ENCODE data around the gene CPLX1.
A peak's percentile ranks its signal among the peaks of the same experiment; 100 is the strongest.

Gene CPLX1

DNA sequence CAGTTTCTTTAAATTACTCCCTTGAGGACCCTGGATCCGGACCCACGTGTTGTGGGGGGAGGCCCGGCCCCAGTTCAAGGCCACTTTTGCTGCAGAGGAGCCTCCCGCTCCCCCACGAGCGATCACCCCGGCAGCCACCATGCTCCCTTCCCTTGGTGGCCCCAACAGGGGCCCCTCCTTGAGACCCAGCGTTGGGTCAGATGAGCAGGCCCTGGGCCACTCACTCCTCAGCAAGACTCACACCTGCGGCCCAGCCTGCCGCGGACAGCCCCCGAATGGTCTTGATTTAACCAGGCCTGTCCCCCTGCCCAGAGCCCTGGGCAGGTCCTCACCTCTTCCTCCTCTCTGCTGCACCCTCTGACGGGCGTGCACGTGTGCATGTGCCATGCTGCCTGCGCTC is 4.3 kb downstream of the CPLX1 start:
- TF ChIP-seq, protein P1, sequence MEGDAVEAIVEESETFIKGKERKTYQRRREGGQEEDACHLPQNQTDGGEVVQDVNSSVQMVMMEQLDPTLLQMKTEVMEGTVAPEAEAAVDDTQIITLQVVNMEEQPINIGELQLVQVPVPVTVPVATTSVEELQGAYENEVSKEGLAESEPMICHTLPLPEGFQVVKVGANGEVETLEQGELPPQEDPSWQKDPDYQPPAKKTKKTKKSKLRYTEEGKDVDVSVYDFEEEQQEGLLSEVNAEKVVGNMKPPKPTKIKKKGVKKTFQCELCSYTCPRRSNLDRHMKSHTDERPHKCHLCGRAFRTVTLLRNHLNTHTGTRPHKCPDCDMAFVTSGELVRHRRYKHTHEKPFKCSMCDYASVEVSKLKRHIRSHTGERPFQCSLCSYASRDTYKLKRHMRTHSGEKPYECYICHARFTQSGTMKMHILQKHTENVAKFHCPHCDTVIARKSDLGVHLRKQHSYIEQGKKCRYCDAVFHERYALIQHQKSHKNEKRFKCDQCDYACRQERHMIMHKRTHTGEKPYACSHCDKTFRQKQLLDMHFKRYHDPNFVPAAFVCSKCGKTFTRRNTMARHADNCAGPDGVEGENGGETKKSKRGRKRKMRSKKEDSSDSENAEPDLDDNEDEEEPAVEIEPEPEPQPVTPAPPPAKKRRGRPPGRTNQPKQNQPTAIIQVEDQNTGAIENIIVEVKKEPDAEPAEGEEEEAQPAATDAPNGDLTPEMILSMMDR (conservative IDR thresholded peaks at IDR 0.05) = no peak
- H3K27ac ChIP-seq = no peak overlapping the region

DNA sequence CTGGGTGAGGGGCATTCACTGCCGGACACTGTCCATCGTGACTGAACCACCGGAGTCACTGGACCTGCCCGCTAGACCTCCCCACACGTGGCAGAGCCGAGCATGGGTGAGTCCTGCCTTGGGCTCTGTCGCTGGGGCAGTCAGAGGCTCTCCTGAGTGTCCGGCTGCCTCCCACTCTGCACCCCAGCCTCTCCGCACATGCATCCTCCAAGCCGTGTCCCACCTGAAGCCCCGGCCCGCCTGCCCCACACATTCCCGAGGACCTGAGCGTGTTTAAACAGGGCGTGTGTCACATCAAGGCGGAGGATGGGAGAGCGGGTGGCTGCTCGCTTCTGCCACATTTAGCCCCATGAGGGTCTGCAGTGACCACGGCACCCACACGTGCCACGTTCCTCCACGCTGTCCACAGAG is 4.7 kb downstream of the CPLX1 start:
- H3K27ac ChIP-seq = no peak overlapping the region
- TF ChIP-seq, protein P1 (conservative IDR thresholded peaks at IDR 0.05) = no peak

DNA sequence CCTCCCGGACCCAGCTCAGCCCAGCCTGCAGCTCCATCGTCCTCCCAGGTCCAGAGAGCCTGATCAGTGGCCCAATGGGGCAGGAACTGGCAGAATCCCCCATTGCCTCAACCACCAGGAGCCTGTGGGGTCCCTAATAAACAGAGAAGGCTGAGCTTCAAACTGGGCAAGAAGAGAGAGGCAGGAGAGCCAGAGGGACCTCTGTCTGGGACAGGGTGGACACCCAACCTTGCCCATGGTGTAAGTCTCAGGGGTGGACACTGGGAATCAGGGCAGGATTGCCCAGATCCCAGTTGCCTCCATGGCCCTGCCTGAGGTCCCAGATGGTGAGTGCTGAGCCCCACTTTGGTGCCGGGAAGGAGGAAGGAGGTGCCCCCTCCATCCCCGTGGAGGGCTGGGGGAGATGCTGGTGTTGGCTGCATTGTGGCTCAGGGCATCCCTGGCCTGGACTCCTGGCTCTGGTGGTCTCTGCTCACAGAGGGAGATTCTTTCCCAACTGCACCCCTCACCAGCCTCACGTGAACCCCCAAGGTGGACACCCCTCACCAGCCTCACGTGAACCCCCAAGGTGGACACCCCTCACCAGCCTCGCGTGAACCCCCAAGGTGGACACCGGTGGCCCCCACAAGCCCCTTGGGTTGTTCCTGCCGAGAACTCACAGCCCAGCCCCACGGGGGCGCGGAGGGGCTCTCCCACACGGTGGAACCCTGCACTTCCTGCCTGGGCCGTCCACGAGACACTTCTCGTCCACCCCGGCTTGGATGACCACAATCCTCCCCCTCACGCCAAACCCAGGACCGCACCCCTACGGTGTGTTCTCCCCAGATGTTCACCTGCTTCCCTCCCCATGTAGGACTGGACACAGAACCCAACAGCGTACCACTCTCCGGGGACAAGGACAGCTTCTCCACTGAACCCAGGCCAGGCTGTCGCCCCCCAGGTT is 5.4 kb downstream of the CPLX1 start:
- no peak overlapping the region for H3K27ac ChIP-seq
- TF ChIP-seq, protein P1 (conservative IDR thresholded peaks at IDR 0.05) = no peak

DNA sequence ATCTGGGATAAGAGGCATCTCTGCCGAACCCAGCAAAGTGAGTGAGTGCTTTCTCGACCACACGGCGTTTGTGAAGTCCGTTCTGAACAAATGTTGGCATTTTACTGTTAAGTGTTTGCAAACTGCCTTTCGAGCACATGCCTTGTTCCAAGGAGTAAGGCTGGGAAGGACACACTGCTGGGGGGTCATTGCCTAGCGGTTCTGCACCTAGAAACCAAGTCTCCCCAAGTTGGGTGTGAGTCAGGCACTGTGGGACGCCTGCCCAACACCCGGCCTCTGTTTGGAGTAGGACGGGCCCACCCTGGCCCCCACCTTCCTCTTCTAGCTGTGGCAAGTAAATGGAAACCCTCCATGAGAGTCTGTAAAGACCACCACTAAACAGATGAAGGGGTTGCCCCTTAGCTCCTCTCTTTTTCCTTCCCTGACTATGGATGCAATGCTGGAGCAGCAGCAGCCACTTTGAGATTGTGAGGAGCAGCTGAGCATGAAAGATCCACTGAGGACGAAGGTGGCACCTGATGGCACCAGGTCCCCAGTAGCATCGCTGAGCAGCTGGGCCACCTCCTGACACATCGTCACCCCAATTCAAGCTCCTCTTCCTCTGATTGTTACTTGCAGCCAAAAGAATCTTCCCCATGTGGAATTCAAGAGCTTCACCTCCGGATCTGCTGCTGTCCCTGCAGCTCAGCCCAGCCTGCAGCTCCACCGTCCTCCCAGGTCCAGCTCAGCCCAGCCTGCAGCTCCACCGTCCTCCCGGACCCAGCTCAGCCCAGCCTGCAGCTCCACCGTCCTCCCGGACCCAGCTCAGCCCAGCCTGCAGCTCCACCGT is 6.3 kb downstream of the CPLX1 start:
- TF ChIP-seq, protein P1 (conservative IDR thresholded peaks at IDR 0.05) = no peak
- H3K27ac ChIP-seq = no peak overlapping the region

DNA sequence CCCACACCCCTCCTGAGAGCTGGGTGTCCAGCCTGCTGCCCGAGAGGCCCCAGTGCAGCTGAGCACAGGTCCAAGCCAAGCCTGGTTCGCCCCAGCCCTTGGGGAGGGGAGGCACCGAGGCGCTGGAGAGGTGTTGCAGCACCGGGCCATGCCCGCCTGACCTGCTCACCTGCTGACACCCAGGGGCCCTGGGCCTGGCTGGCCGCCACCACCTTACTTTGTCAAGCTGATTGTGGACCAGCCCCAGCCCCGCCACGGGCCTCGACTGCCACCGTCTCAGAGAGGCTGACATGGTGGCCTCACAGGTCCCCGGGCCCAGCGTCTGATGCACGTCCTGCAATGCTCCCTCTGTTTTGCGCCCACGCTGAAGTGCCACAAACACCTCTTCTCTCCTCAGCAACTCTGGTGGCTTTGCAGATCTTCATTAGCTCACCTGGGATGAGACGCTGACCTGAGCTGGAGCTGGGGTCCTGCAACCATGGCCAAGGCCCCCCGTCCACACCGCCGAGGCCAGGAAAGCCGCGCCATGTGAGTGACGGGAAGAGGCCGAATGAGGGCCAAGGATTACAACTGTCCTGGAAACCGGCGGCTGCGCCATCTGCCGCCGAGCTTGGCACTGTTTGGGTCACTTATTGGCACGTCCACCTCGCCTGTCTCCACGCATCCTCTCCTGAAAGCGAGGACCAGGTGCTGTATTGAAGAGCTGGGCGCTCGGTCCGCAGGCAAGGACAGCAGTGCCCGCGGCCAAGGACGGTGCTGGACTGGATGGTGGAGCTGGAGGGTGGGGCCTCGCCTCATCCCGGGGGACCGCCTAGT is 7.6 kb downstream of the CPLX1 start:
- TF ChIP-seq, protein P1 (conservative IDR thresholded peaks at IDR 0.05) = no peak

DNA sequence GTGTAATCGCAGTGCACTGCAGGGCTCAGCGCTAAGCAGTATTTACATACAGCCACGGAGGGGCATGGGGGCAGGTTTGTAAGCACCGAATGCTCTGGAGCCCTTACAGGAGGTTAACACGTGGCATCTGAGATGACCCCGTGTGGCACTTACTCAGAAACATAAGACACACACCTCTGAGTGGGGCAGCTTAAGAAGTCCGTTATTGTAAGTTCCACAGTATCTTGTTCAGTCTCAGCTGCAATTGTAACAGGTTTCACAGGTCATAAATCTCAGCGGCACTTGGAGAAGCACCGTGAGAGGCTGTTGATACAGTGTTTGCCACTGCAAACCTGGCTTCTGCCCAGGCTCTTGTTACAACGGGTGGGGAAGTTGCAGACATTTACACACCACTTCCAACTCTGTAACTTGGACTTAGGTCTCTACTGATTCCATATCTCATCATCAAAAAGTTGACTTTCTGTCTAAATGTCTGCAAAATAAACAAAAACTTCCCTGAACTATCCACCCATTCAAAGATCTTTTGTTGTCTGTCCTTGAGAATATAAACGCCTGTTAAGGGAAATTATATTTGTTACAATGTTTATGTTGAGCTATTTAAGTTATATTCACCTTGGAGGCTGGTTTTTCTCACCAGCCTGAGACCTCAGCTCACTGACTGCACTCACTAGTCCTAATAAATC is 10.3 kb downstream of the CPLX1 start:
- TF ChIP-seq, protein P1 (conservative IDR thresholded peaks at IDR 0.05) = no peak
- H3K27ac ChIP-seq = peak overlapping the region; percentile 26; the same call in 1 of the 2 replicates

More for the DNA sequence above, 7.6 kb downstream of the CPLX1 start:
- no peak overlapping the region for H3K27ac ChIP-seq

Data from VCaP (cell line).